Epidermal melanocyte (primary cell): Measurements from ENCODE around the gene RANBP17.
"Not testable (repeated sequence)": the region's sequence is repeated elsewhere in the genome, so short reads cannot be mapped to it uniquely, and the experiment has no call there.

ENCODE experiments used
- DNase-seq: peaks from one replicate; pipeline ENCODE4 v3.0.0; 2011; ENCODE audit warnings: low spot score; ENCODE audit not compliant: insufficient read length

Gene RANBP17

GRCh38 chr5:171295299-171295698 is 433.5 kb downstream of the RANBP17 start:
- no peak for DNase-seq

GRCh38 chr5:171295801-171296200 is 434.0 kb downstream of the RANBP17 start:
- DNase-seq: no peak

GRCh38 chr5:171297941-171298340 is 436.1 kb downstream of the RANBP17 start:
- not testable (repeated sequence) for DNase-seq

GRCh38 chr5:171299228-171299627 is 437.4 kb downstream of the RANBP17 start:
- DNase-seq: no peak

GRCh38 chr5:171299851-171300250 is 438.0 kb downstream of the RANBP17 start:
- DNase-seq: no peak

- DNase-seq: no peak
Observed at GRCh38 chr5:171300358-171300757, 438.5 kb downstream of the RANBP17 start.

GRCh38 chr5:171306166-171306565 is 444.3 kb downstream of the RANBP17 start:
- no peak for DNase-seq

GRCh38 chr5:171306781-171307591 is 445.2 kb downstream of the RANBP17 start:
- no peak for DNase-seq

- DNase-seq: no peak
Observed at GRCh38 chr5:171307789-171308452, 446.1 kb downstream of the RANBP17 start.

GRCh38 chr5:171308453-171309275 is 446.8 kb downstream of the RANBP17 start, which contains the start of gene TLX3:
TLX3 (plus strand) TSS chr5:171309248; CDS start chr5:171309366, 118 bp downstream.
- no peak for DNase-seq

- no peak for DNase-seq
Observed at GRCh38 chr5:171309276-171310211, 447.7 kb downstream of the RANBP17 start.

GRCh38 chr5:171310212-171310818 is 448.5 kb downstream of the RANBP17 start:
- DNase-seq: no peak

GRCh38 chr5:171310819-171311321 is 449.1 kb downstream of the RANBP17 start:
- DNase-seq: no peak

GRCh38 chr5:171311322-171312077 is 449.7 kb downstream of the RANBP17 start:
- DNase-seq: no peak

GRCh38 chr5:171312129-171312974 is 450.5 kb downstream of the RANBP17 start:
- no peak for DNase-seq

GRCh38 chr5:171313481-171314206 is 451.8 kb downstream of the RANBP17 start:
- no peak for DNase-seq

- no peak for DNase-seq
Observed at GRCh38 chr5:171314728-171315385, 453.0 kb downstream of the RANBP17 start.
